HEK293 (cell line): ENCODE results near the gene PRPF38A.
A peak's percentile ranks its signal among the peaks of the same experiment; 100 is the strongest.

Source experiments
- BCL11B ChIP-seq: fragments of 450-650 bp; formaldehyde crosslinking; IDR thresholded peaks from 2 replicates; pipeline ENCODE4 v1.5.1; 2016; ENCODE audit warnings: low read depth, missing biosample characterization, missing genetic modification characterization
- HIC1 ChIP-seq: fragments of 450-650 bp; formaldehyde crosslinking; IDR thresholded peaks from 2 replicates; pipeline ENCODE4 v1.5.1; 2016; ENCODE audit warnings: missing biosample characterization, missing genetic modification characterization
- HOXA7 ChIP-seq: sonication (generic); formaldehyde crosslinking; IDR thresholded peaks from 2 replicates; pipeline ENCODE4 v1.8.1; 2022; ENCODE audit warnings: missing genetic modification reagents, borderline replicate concordance
- KLF1 ChIP-seq: fragments of 450-650 bp; formaldehyde crosslinking; IDR thresholded peaks from 2 replicates; pipeline ENCODE4 v1.5.1; 2016; ENCODE audit warnings: missing biosample characterization, missing genetic modification characterization
- MZF1 ChIP-seq: fragments of 450-650 bp; formaldehyde crosslinking; IDR thresholded peaks from 2 replicates; pipeline ENCODE4 v1.5.1; 2017; ENCODE audit warnings: missing biosample characterization, missing genetic modification characterization, borderline replicate concordance
- ZBTB11 ChIP-seq: fragments of 450-650 bp; formaldehyde crosslinking; conservative IDR thresholded peaks from 2 replicates; pipeline ENCODE4 v1.5.1; 2016; ENCODE audit warnings: low read depth, missing biosample characterization, missing genetic modification characterization
- ZBTB7A ChIP-seq: fragments of 450-650 bp; formaldehyde crosslinking; IDR thresholded peaks from 2 replicates; pipeline ENCODE4 v1.5.1; 2016; ENCODE audit warnings: low read depth, missing biosample characterization, missing genetic modification characterization
- ZNF146 ChIP-seq: fragments of 450-650 bp; formaldehyde crosslinking; IDR thresholded peaks from 2 replicates; pipeline ENCODE4 v1.5.1; 2016; ENCODE audit warnings: missing biosample characterization, missing genetic modification characterization
- ZNF18 ChIP-seq: fragments of 450-650 bp; formaldehyde crosslinking; IDR thresholded peaks from 2 replicates; pipeline ENCODE4 v1.5.1; 2016; ENCODE audit warnings: missing biosample characterization, missing genetic modification characterization
- ZNF274 ChIP-seq, 2 experiments: fragments of 200-500 bp in 1 of 2; fragments of 450-650 bp in 1 of 2; sonication (Bioruptor generic) in 1 of 2; formaldehyde crosslinking in 1 of 2; IDR thresholded peaks; 2 replicates each; pipeline versions ENCODE4 v1.5.1 to v1.6.1; 2014 to 2016; ENCODE audit warnings: borderline replicate concordance in 1 of 2, inconsistent platforms in 1 of 2, low read length in 1 of 2, missing biosample characterization in 1 of 2, missing genetic modification characterization in 1 of 2
- ZNF311 ChIP-seq: fragments of 450-650 bp; formaldehyde crosslinking; IDR thresholded peaks from 2 replicates; pipeline ENCODE4 v1.5.1; 2017; ENCODE audit warnings: missing biosample characterization, missing genetic modification characterization, borderline replicate concordance
- ZNF324 ChIP-seq: fragments of 450-650 bp; formaldehyde crosslinking; IDR thresholded peaks from 2 replicates; pipeline ENCODE4 v1.5.1; 2016; ENCODE audit warnings: missing biosample characterization, missing genetic modification characterization
- ZNF394 ChIP-seq: fragments of 450-650 bp; formaldehyde crosslinking; IDR thresholded peaks from 2 replicates; pipeline ENCODE4 v1.5.1; 2016; ENCODE audit warnings: missing biosample characterization, missing genetic modification characterization, mild to moderate bottlenecking, moderate library complexity, borderline replicate concordance
- ZNF473 ChIP-seq: fragments of 450-650 bp; formaldehyde crosslinking; IDR thresholded peaks from 2 replicates; pipeline ENCODE4 v1.5.1; 2017; ENCODE audit warnings: missing biosample characterization, missing genetic modification characterization
- ZNF48 ChIP-seq: fragments of 450-650 bp; formaldehyde crosslinking; IDR thresholded peaks from 2 replicates; pipeline ENCODE4 v1.5.1; 2016; ENCODE audit warnings: missing biosample characterization, missing genetic modification characterization
- ZNF544 ChIP-seq: fragments of 450-650 bp; formaldehyde crosslinking; IDR thresholded peaks from 2 replicates; pipeline ENCODE4 v1.5.0; 2017; ENCODE audit warnings: missing biosample characterization, missing genetic modification characterization
- ZNF596 ChIP-seq: fragments of 450-650 bp; IDR thresholded peaks from 2 replicates; pipeline ENCODE4 v1.5.0; 2018; ENCODE audit warnings: missing biosample characterization, mild to moderate bottlenecking, missing genetic modification characterization, moderate library complexity
- ZNF624 ChIP-seq: fragments of 450-650 bp; formaldehyde crosslinking; IDR thresholded peaks from 2 replicates; pipeline ENCODE4 v1.5.1; 2017; ENCODE audit warnings: missing biosample characterization, missing genetic modification characterization
- ZNF626 ChIP-seq: fragments of 450-650 bp; sonication (Bioruptor Pico); formaldehyde crosslinking; IDR thresholded peaks from 2 replicates; pipeline ENCODE4 v1.5.1; 2018; ENCODE audit warnings: missing biosample characterization, missing genetic modification characterization, inconsistent platforms
- ZNF707 ChIP-seq: fragments of 450-650 bp; formaldehyde crosslinking; IDR thresholded peaks from 2 replicates; pipeline ENCODE4 v1.5.1; 2016; ENCODE audit warnings: missing biosample characterization, missing genetic modification characterization
- ZNF76 ChIP-seq: fragments of 450-650 bp; formaldehyde crosslinking; IDR thresholded peaks from 2 replicates; pipeline ENCODE4; 2016; ENCODE audit warnings: low read depth, missing biosample characterization, missing genetic modification characterization, borderline replicate concordance
- TF ChIP-seq, protein P1 (sequence below): fragments of 450-650 bp; formaldehyde crosslinking; IDR thresholded peaks from 2 replicates; pipeline ENCODE4 v1.5.1; 2016; ENCODE audit warnings: missing biosample characterization, missing genetic modification characterization, low read depth
- TF ChIP-seq, protein P2 (sequence below): fragments of 450-650 bp; formaldehyde crosslinking; IDR thresholded peaks from 2 replicates; pipeline ENCODE4 v1.5.1; 2017; ENCODE audit warnings: missing biosample characterization, missing genetic modification characterization

PRPF38A gene

DNA sequence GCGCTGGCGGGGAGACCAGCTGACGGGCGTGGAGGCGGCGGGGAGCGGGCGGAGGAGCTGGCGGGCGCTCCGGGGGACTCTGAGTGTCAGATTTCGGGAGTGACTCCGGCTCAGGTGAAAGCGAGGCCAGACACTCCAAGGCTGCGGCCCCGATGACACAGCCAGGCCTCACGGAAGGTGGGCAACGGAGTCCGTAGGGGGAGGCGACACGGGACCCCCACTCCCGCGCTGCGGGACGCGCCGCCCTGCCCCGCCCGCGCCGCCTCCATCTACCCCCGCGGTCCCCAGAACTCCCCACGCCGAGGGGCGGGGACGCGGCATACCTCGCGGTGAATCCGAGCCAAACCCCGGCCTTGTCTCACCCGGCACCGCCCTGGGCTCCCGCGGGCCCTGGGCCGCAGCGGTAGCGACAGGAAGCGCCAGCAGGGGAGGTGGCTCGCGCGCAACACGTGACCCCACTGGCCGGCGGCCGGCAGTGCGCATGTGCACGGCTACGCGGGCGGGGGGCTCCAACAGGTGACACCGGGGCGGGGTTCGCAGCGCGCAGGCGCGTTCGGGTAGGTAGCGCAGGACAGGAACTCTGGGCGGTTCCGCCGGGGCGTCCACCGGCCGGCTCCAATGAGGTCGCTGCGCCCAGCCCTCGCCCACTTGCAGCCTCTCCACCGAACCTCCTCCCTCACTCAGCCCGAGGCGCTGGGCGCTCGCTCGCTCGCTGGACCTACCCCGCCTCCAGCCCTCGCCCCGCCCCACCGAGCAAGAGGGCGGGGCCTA, 38.5 kb upstream of the PRPF38A start, which contains the start of gene CC2D1B (continued):
- TF ChIP-seq ZNF311 (tag by site-specific recombination) (no peak), ZNF544 (tag by site-specific recombination) (no peak), ZNF473 (tag by site-specific recombination) (no peak), ZNF624 (tag by site-specific recombination) (no peak), ZNF48 (no peak), ZNF146 (no peak; the same call in 1 of the 2 replicates), ZNF76 (tag by site-specific recombination) (peak; percentile 88), KLF1 (tag by site-specific recombination) (peak; percentile 89), HIC1 (tag by site-specific recombination) (no peak), ZNF394 (peak; percentile 76; the same call in 1 of the 2 replicates), ZNF324 (tag by site-specific recombination) (no peak; the same call in 1 of the 2 replicates), ZNF596 (tag by site-specific recombination) (no peak), ZBTB7A (tag by site-specific recombination) (peak; percentile 35; the same call in 1 of the 2 replicates), ZNF626 (tag by site-specific recombination) (no peak), ZBTB11 (tag by site-specific recombination) (peak; percentile 69), ZNF274 (IDR thresholded peaks at IDR 0.05; ENCODE audit: low read length) (no peak), ZNF274 (tag by site-specific recombination; IDR thresholded peaks at IDR 0.05; ENCODE audit: borderline replicate concordance) (no peak), HOXA7 (CRISPR knock-in tag) (no peak), ZNF707 (tag by site-specific recombination) (no peak), BCL11B (no peak), ZNF18 (tag by site-specific recombination) (no peak), MZF1 (tag by site-specific recombination) (peak; percentile 32)
- TF ChIP-seq, protein P1, sequence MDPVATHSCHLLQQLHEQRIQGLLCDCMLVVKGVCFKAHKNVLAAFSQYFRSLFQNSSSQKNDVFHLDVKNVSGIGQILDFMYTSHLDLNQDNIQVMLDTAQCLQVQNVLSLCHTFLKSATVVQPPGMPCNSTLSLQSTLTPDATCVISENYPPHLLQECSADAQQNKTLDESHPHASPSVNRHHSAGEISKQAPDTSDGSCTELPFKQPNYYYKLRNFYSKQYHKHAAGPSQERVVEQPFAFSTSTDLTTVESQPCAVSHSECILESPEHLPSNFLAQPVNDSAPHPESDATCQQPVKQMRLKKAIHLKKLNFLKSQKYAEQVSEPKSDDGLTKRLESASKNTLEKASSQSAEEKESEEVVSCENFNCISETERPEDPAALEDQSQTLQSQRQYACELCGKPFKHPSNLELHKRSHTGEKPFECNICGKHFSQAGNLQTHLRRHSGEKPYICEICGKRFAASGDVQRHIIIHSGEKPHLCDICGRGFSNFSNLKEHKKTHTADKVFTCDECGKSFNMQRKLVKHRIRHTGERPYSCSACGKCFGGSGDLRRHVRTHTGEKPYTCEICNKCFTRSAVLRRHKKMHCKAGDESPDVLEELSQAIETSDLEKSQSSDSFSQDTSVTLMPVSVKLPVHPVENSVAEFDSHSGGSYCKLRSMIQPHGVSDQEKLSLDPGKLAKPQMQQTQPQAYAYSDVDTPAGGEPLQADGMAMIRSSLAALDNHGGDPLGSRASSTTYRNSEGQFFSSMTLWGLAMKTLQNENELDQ (tag by site-specific recombination): no peak
- TF ChIP-seq, protein P2, sequence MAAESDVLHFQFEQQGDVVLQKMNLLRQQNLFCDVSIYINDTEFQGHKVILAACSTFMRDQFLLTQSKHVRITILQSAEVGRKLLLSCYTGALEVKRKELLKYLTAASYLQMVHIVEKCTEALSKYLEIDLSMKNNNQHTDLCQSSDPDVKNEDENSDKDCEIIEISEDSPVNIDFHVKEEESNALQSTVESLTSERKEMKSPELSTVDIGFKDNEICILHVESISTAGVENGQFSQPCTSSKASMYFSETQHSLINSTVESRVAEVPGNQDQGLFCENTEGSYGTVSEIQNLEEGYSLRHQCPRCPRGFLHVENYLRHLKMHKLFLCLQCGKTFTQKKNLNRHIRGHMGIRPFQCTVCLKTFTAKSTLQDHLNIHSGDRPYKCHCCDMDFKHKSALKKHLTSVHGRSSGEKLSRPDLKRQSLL: peak; percentile 78; the same call in 1 of the 2 replicates
